Naive thymus-derived CD4-positive, alpha-beta T cell (primary cell): ENCODE data around the gene HOXA13. TPM values are rescaled to one million over a fixed set of nuclear protein-coding genes. Genes with fewer than 3 reads are reported as not detected.
A peak's percentile ranks its signal among the peaks of the same experiment; 100 is the strongest.

Experiments
- ATAC-seq: fragments of 150-1000 bp; cut with Tn5 transposase; 2 replicates; pipeline ENCODE4 v1.10.0; 2021; ENCODE audit warnings: mild to moderate bottlenecking, moderate library complexity
- CTCF ChIA-PET: fragments of 350-600 bp; sonication (Branson Sonifier 250); formaldehyde crosslinking; loops from one replicate; lab custom pipeline; 2021; ENCODE audit warnings: antibody characterized with exemption; lab: Charles Lee
- POLR2A ChIA-PET: fragments of 350-600 bp; sonication (Branson Sonifier 250); formaldehyde crosslinking; loops from one replicate; lab custom pipeline; 2021; ENCODE audit warnings: antibody characterized with exemption, inconsistent platforms; lab: Charles Lee
- DNase-seq, 9 donors: peaks; one replicate each; pipeline versions ENCODE4 v3.0.0 to v3.0.0-alpha.2; 2020 to 2022; ENCODE audit warnings: mixed read lengths in 1 of 9
- H3K27ac ChIP-seq: one replicate; pipeline ENCODE4 v1.7.0; 2013; ENCODE audit warnings: mild to moderate bottlenecking, low read depth, low read length, moderate library complexity
- H3K27me3 ChIP-seq, 2 donors: one replicate each; pipeline ENCODE4 v1.7.0; 2013; ENCODE audit warnings: low read length in 2 of 2, mild to moderate bottlenecking in 2 of 2, moderate library complexity in 2 of 2; ENCODE audit not compliant: control insufficient read depth in 2 of 2, insufficient read depth in 2 of 2
- H3K36me3 ChIP-seq, 3 experiments: 1 replicate in 2 of 3; 2 replicates in 1 of 3; pipeline ENCODE4 v1.7.0; 2013; ENCODE audit warnings: low read length in 3 of 3, mild to moderate bottlenecking in 3 of 3, moderate library complexity in 1 of 3; ENCODE audit not compliant: insufficient read depth in 3 of 3, control insufficient read depth in 2 of 3
- H3K4me1 ChIP-seq, 2 donors: one replicate each; pipeline ENCODE4 v1.7.0; 2013; ENCODE audit warnings: low read length in 2 of 2, mild to moderate bottlenecking in 2 of 2, moderate library complexity in 1 of 2; ENCODE audit not compliant: control insufficient read depth in 2 of 2, insufficient read depth in 2 of 2
- H3K4me3 ChIP-seq: 2 replicates; pipeline ENCODE4 v1.7.0; 2013; ENCODE audit warnings: mild to moderate bottlenecking, low read length
- H3K9me3 ChIP-seq, 3 experiments: 1 replicate in 2 of 3; 2 replicates in 1 of 3; pipeline ENCODE4 v1.7.0; 2013; ENCODE audit warnings: low read length in 3 of 3; ENCODE audit not compliant: control insufficient read depth in 2 of 3
- H3K27ac Mint-ChIP-seq, 9 donors: one replicate each; pipeline ENCODE4 v1.8.0; 2020 to 2022; ENCODE audit warnings: mixed read lengths in 9 of 9, mild to moderate bottlenecking in 8 of 9, moderate library complexity in 5 of 9, inconsistent platforms in 2 of 9
- H3K27me3 Mint-ChIP-seq, 5 donors: one replicate each; pipeline ENCODE4 v1.8.0; 2021 to 2022; ENCODE audit warnings: mixed read lengths in 5 of 5, mild to moderate bottlenecking in 1 of 5
- H3K36me3 Mint-ChIP-seq, 5 donors: one replicate each; pipeline ENCODE4 v1.8.0; 2020 to 2022; ENCODE audit warnings: mixed read lengths in 5 of 5, mild to moderate bottlenecking in 3 of 5, inconsistent platforms in 1 of 5
- H3K4me1 Mint-ChIP-seq, 7 donors: one replicate each; pipeline ENCODE4 v1.8.0; 2020 to 2022; ENCODE audit warnings: mixed read lengths in 7 of 7, mild to moderate bottlenecking in 3 of 7, inconsistent platforms in 1 of 7
- H3K4me3 Mint-ChIP-seq, 10 donors: one replicate each; pipeline ENCODE4 v1.8.0; 2020 to 2022; ENCODE audit warnings: mild to moderate bottlenecking in 10 of 10, mixed read lengths in 10 of 10, moderate library complexity in 6 of 10, inconsistent platforms in 2 of 10
- H3K9me3 Mint-ChIP-seq, 11 donors: one replicate each; pipeline ENCODE4 v1.8.0; 2020 to 2022; ENCODE audit warnings: mixed read lengths in 11 of 11, mild to moderate bottlenecking in 4 of 11, inconsistent platforms in 1 of 11, moderate library complexity in 1 of 11
- intact Hi-C, 2 donors: fragments of 100-400 bp; cut with micrococcal nuclease; formaldehyde crosslinking; loops; one replicate each; pipeline ENCODE4 v1.15.1; 2023
- polyA plus RNA-seq, 2 donors: library from polyadenylated mRNA; unstranded; fragments of 300-500 nt; fragmentation: Illumina TruSeq; gene quantifications; one replicate each; pipeline ENCODE4 v1.2.3, GENCODE V29; 2021
- total RNA-seq, 6 experiments: library from RNA in 5 of 6; stranded (reverse) in 5 of 6; gene quantifications; 1 replicate in 5 of 6; 2 replicates in 1 of 6; pipeline ENCODE4 v1.2.3 and lab custom pipeline; 2021 to 2026

Gene HOXA13
- total and polyA plus RNA-seq, 7 experiments from 2014 or later = not detected

DNA sequence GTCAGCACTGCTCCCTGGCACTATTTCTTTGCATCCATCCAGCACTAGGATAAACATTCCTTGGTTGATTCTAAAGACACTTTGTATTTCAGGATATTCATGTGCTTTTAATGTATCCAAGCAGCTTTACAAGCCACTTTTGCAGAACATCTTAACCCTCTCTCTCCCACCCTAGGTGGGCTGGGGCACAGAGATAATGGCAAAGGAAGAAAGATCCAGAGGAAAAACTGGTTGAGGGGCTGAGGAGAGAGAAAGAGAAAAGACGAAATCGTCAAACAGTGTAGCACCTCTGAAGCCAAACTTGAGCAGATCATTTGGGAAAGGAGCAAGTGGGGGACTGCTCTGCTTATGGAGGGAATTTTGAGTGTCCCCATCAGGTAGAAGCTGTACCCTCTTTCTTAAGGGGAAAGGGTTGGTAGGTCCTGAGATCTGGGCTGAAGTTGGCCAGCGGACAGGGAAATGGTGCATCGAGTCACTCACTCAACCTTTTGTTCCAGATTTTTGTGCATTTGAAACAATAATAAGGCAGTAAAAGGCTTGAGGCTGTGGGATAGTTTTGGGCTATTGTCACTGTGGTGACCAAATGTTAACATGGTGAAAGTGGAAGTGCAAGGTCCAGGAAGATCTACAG is 4.2 kb upstream of the HOXA13 start:
- Histone ChIP-seq H3K36me3 (no peaks in the 10 kb centered on the region), H3K27ac (no peak overlapping the region), H3K9me3 (no peaks in the 10 kb centered on the region), H3K4me3 (no peak overlapping the region), H3K4me1 (peaks cover 10 to 13% of the 10 kb centered on the region in 2 donors), H3K27me3 (peaks cover 23 to 52% of the 10 kb centered on the region in 2 donors)
- ChIA-PET POLR2A (interaction anchor here (0.7 kb wide), 1 partner anchor 1005 kb away, joined by 3 read pairs; no protein-coding TSS in a partner anchor), CTCF (no interaction called here)
- ATAC-seq (no peak), DNase-seq (no peak)
- Mint-ChIP-seq H3K4me1 (peaks cover 7 to 48% (median 41%) of the 10 kb centered on the region in 7 donors), H3K9me3 (peaks cover 0 to 9% (median 0%) of the 10 kb centered on the region in 11 donors), H3K4me3 (peak overlapping the region in 4 of 10 donors; percentile 3 to 48 (median 33)), H3K27me3 (peaks cover 82 to 88% (median 85%) of the 10 kb centered on the region in 5 donors), H3K36me3 (peaks cover 0 to 5% (median 0%) of the 10 kb centered on the region in 5 donors), H3K27ac (peak overlapping the region in 1 of 9 donors; percentile 11)
- intact Hi-C loops = loop anchor here in 1 of 2 donors (5.0 kb wide), 1 partner anchor 38 kb away; the partner anchor contains the start of gene EVX1

- CTCF ChIA-PET = no interaction called here
- ATAC-seq (no peak), DNase-seq (no peak)
- Mint-ChIP-seq H3K27me3 (peaks cover 81 to 88% (median 84%) of the 10 kb centered on the region in 5 donors), H3K9me3 (peaks cover 0 to 9% (median 0%) of the 10 kb centered on the region in 11 donors), H3K36me3 (peaks cover 0 to 5% (median 0%) of the 10 kb centered on the region in 5 donors), H3K27ac (no peak overlapping the region), H3K4me1 (peaks cover 7 to 53% (median 46%) of the 10 kb centered on the region in 7 donors), H3K4me3 (no peak overlapping the region)
- POLR2A ChIA-PET = no interaction called here
- H3K4me1 ChIP-seq = peaks cover 15 to 18% of the 10 kb centered on the region in 2 donors
- H3K4me3 ChIP-seq = no peak overlapping the region
- no peaks in the 10 kb centered on the region for H3K9me3 ChIP-seq
- peaks cover 27 to 57% of the 10 kb centered on the region in 2 donors for H3K27me3 ChIP-seq
- H3K36me3 ChIP-seq = no peaks in the 10 kb centered on the region
- no peak overlapping the region for H3K27ac ChIP-seq
- intact Hi-C loops = loop anchor here in 1 of 2 donors (5.0 kb wide), 1 partner anchor 39 kb away; the partner anchor contains the start of gene EVX1
Observed at GRCh38 chr7:27203365-27203953, 3.6 kb upstream of the HOXA13 start.

GRCh38 chr7:27202862-27203134 is 2.9 kb upstream of the HOXA13 start:
- Histone ChIP-seq H3K36me3 (no peaks in the 10 kb centered on the region), H3K9me3 (no peaks in the 10 kb centered on the region), H3K4me1 (peaks cover 15 to 18% of the 10 kb centered on the region in 2 donors), H3K27ac (no peak overlapping the region), H3K27me3 (peaks cover 25 to 59% of the 10 kb centered on the region in 2 donors), H3K4me3 (no peak overlapping the region)
- DNase-seq (no peak), ATAC-seq (no peak)
- no peak overlapping the region for H3K27ac Mint-ChIP-seq
- H3K4me3 Mint-ChIP-seq = peak overlapping the region in 3 of 10 donors; percentile 49 to 75 (median 74)
- peaks cover 0 to 13% (median 3%) of the 10 kb centered on the region in 11 donors for H3K9me3 Mint-ChIP-seq
- CTCF ChIA-PET = interaction anchor here (1.1 kb wide), 1 partner anchor 817 kb away, joined by 3 read pairs; no protein-coding TSS in a partner anchor
- peaks cover 83 to 89% (median 86%) of the 10 kb centered on the region in 5 donors for H3K27me3 Mint-ChIP-seq
- intact Hi-C loops = loop anchor here in 1 of 2 donors (5.0 kb wide), 1 partner anchor 40 kb away; the partner anchor contains the start of gene EVX1
- H3K4me1 Mint-ChIP-seq = peaks cover 9 to 59% (median 52%) of the 10 kb centered on the region in 7 donors
- POLR2A ChIA-PET = no interaction called here
- H3K36me3 Mint-ChIP-seq = peaks cover 0 to 5% (median 0%) of the 10 kb centered on the region in 5 donors

GRCh38 chr7:27202018-27202861 is 2.3 kb upstream of the HOXA13 start:
- H3K4me3 ChIP-seq = no peak overlapping the region
- Mint-ChIP-seq H3K27ac (no peak overlapping the region), H3K27me3 (peaks cover 83 to 89% (median 86%) of the 10 kb centered on the region in 5 donors), H3K4me1 (peaks cover 9 to 61% (median 52%) of the 10 kb centered on the region in 7 donors), H3K9me3 (peaks cover 0 to 14% (median 3%) of the 10 kb centered on the region in 11 donors), H3K4me3 (peak overlapping the region in 8 of 10 donors; percentile 30 to 85 (median 46)), H3K36me3 (peaks cover 0 to 5% (median 0%) of the 10 kb centered on the region in 5 donors)
- no peaks in the 10 kb centered on the region for H3K9me3 ChIP-seq
- ATAC-seq (no peak), DNase-seq (no peak)
- H3K27me3 ChIP-seq = peaks cover 28 to 59% of the 10 kb centered on the region in 2 donors
- no peak overlapping the region for H3K27ac ChIP-seq
- peaks cover 15 to 18% of the 10 kb centered on the region in 2 donors for H3K4me1 ChIP-seq
- no peaks in the 10 kb centered on the region for H3K36me3 ChIP-seq
- intact Hi-C loops = loop anchor here in 1 of 2 donors (5.0 kb wide), 1 partner anchor 40 kb away; the partner anchor contains the start of gene EVX1
- ChIA-PET POLR2A (no interaction called here), CTCF (interaction anchor here (1.1 kb wide), 1 partner anchor 817 kb away, joined by 3 read pairs; no protein-coding TSS in a partner anchor)

GRCh38 chr7:27201580-27202017 is 1.7 kb upstream of the HOXA13 start:
- Histone ChIP-seq H3K4me1 (peaks cover 15 to 18% of the 10 kb centered on the region in 2 donors), H3K27ac (no peak overlapping the region), H3K36me3 (no peaks in the 10 kb centered on the region), H3K9me3 (no peaks in the 10 kb centered on the region), H3K4me3 (no peak overlapping the region), H3K27me3 (peaks cover 28 to 59% of the 10 kb centered on the region in 2 donors)
- intact Hi-C loops = loop anchor here (2.0 to 5.0 kb wide), 2 partner anchors 17 to 41 kb away; partner anchors contain the start of genes EVX1 (in 1 of the 2) and HOXA11 (in 1 of the 2)
- ChIA-PET POLR2A (no interaction called here), CTCF (no interaction called here)
- H3K4me3 Mint-ChIP-seq = peak overlapping the region in 7 of 10 donors; percentile 69 to 85 (median 75)
- peak overlapping the region in 1 of 9 donors; percentile 65 for H3K27ac Mint-ChIP-seq
- H3K27me3 Mint-ChIP-seq = peaks cover 83 to 89% (median 86%) of the 10 kb centered on the region in 5 donors
- no peak for DNase-seq
- no peak for ATAC-seq
- H3K36me3 Mint-ChIP-seq = peaks cover 0 to 5% (median 0%) of the 10 kb centered on the region in 5 donors
- H3K4me1 Mint-ChIP-seq = peaks cover 9 to 60% (median 52%) of the 10 kb centered on the region in 7 donors
- H3K9me3 Mint-ChIP-seq = peaks cover 0 to 14% (median 3%) of the 10 kb centered on the region in 11 donors
